Gastroesophageal sphincter (tissue), 4 donors: ENCODE results near the gene RPS18. TPM values are rescaled to one million over a fixed set of nuclear protein-coding genes. Genes with fewer than 3 reads are reported as not detected.
A peak's percentile ranks its signal among the peaks of the same experiment; 100 is the strongest.

Experiments
- ATAC-seq: fragments of 150-250 bp; one replicate; pipeline ENCODE4 v1.9.1; 2016; ENCODE audit warnings: mild to moderate bottlenecking, moderate library complexity
- H3K27ac ChIP-seq, 4 donors: fragments of 200-600 bp; sonication (generic) in 3 of 4; 1 replicate in 3 of 4; 2 replicates in 1 of 4; pipeline ENCODE4 v1.5.1; 2016 to 2019
- H3K27me3 ChIP-seq: fragments of 200-600 bp; sonication (generic); one replicate; pipeline ENCODE4 v1.5.1; 2019
- H3K36me3 ChIP-seq, 2 donors: fragments of 200-600 bp; sonication (generic); one replicate each; pipeline ENCODE4 v1.5.1; 2019; ENCODE audit warnings: control low read depth in 1 of 2
- H3K4me1 ChIP-seq, 3 donors: fragments of 200-600 bp; sonication (generic); 1 replicate in 2 of 3; 2 replicates in 1 of 3; pipeline ENCODE4 v1.5.1; 2016 to 2019; ENCODE audit warnings: control low read depth in 2 of 3
- H3K4me3 ChIP-seq, 2 donors: fragments of 200-600 bp; sonication (generic); one replicate each; pipeline ENCODE4 v1.5.1; 2019; ENCODE audit warnings: mild to moderate bottlenecking in 1 of 2, moderate library complexity in 1 of 2
- H3K9me3 ChIP-seq, 3 donors: fragments of 200-600 bp; sonication (generic); one replicate each; pipeline ENCODE4 v1.5.1; 2017 to 2019; ENCODE audit warnings: control low read depth in 2 of 3
- CTCF ChIP-seq, 4 experiments: fragments of 200-600 bp in 2 of 4; fragments of 450-650 bp in 2 of 4; sonication (generic) in 1 of 4; IDR thresholded peaks; one replicate each; pipeline ENCODE4 v1.5.1; 2017 to 2019; ENCODE audit warnings: antibody characterized with exemption in 4 of 4, mild to moderate bottlenecking in 2 of 4, moderate library complexity in 2 of 4
- EP300 ChIP-seq: sonication (generic); formaldehyde crosslinking; IDR thresholded peaks from one replicate; pipeline ENCODE4 v1.6.1; 2017; ENCODE audit warnings: antibody characterized with exemption, mild to moderate bottlenecking
- POLR2A ChIP-seq, 2 donors: fragments of 450-650 bp; IDR thresholded peaks; one replicate each; pipeline ENCODE4 v1.6.1; 2017; ENCODE audit warnings: antibody characterized with exemption in 2 of 2, mild to moderate bottlenecking in 2 of 2, moderate library complexity in 1 of 2
- POLR2AphosphoS5 ChIP-seq: sonication (generic); formaldehyde crosslinking; IDR thresholded peaks from one replicate; pipeline ENCODE4 v1.6.1; 2017; ENCODE audit warnings: antibody characterized with exemption
- WGBS, 2 donors: methylation state at CpG; one replicate each; pipeline ENCODE4 v1.1.5; 2018; ENCODE audit warnings: low coverage in 1 of 2; 5-methylcytosine and 5-hydroxymethylcytosine counted together
- total RNA-seq, 4 donors: library from RNA; depleted of rRNA; stranded (reverse); fragments of >200 nt; gene quantifications; one replicate each; pipeline ENCODE4 v1.1.0, GENCODE V29; 2016

RPS18 gene
- total RNA-seq, 4 donors from 2014 or later = 1,175 to 3,464 (median 2,399) TPM

GRCh38 chr6:33276581-33276863, 4.6 kb downstream of the RPS18 start:
- peak overlapping the region; percentile 73 to 96 (median 91) for H3K27ac ChIP-seq
- no peak for ATAC-seq
- H3K27me3 ChIP-seq = no peaks in the 10 kb centered on the region
- TF ChIP-seq POLR2AphosphoS5 (no peak), POLR2A (IDR thresholded peaks at IDR 0.05) (no peak), EP300 (no peak), CTCF (IDR thresholded peaks at IDR 0.05) (no peak)
- no peaks in the 10 kb centered on the region for H3K9me3 ChIP-seq
- peak overlapping the region; percentile 56 to 81 for H3K4me3 ChIP-seq
- peaks cover 5 to 77% (median 39%) of the 10 kb centered on the region in 3 donors for H3K4me1 ChIP-seq
- peaks cover 0 to 65% of the 10 kb centered on the region in 2 donors for H3K36me3 ChIP-seq

GRCh38 chr6:33276864-33277662, 5.2 kb downstream of the RPS18 start, which contains the start of gene B3GALT4:
TSS of gene B3GALT4 (plus strand) at chr6:33277123. CDS start at chr6:33277420, 297 bp downstream.
- TF ChIP-seq POLR2AphosphoS5 = peak; percentile 54
- peak in 3 of 4 experiments; percentile 52 to 75 (median 74) for TF ChIP-seq CTCF (IDR thresholded peaks at IDR 0.05)
- peak; percentile 63 to 72 for TF ChIP-seq POLR2A (IDR thresholded peaks at IDR 0.05)
- TF ChIP-seq EP300 = no peak
- no peaks in the 10 kb centered on the region for H3K27me3 ChIP-seq
- H3K36me3 ChIP-seq = peaks cover 0 to 71% of the 10 kb centered on the region in 2 donors
- H3K9me3 ChIP-seq = no peaks in the 10 kb centered on the region
- WGBS, 2 donors = 0 to 2% methylated on average over 9 to 10 of the region's 80 CpGs
- H3K4me1 ChIP-seq = peaks cover 5 to 76% (median 39%) of the 10 kb centered on the region in 3 donors
- ATAC-seq = peak; percentile 85
- peak within 1 kb of the TSS; percentile 73 to 96 (median 91) for H3K27ac ChIP-seq
- peak within 1 kb of the TSS; percentile 56 to 81 for H3K4me3 ChIP-seq

- Histone ChIP-seq H3K27ac (peak overlapping the region; percentile 73 to 96 (median 91)), H3K27me3 (no peaks in the 10 kb centered on the region), H3K4me3 (peak overlapping the region; percentile 56 to 81), H3K36me3 (peaks cover 0 to 78% of the 10 kb centered on the region in 2 donors), H3K4me1 (peaks cover under 1 to 69% (median 35%) of the 10 kb centered on the region in 3 donors), H3K9me3 (no peaks in the 10 kb centered on the region)
- WGBS, 2 donors = 48% methylated on average over 2 of the region's 39 CpGs; no CpG with 5 or more reads in 1 of the 2 donors
- ATAC-seq = no peak
- TF ChIP-seq CTCF (IDR thresholded peaks at IDR 0.05) (no peak), POLR2A (IDR thresholded peaks at IDR 0.05) (no peak), EP300 (no peak), POLR2AphosphoS5 (no peak)
Observed at GRCh38 chr6:33277663-33278391, 6.0 kb downstream of the RPS18 start.

DNA sequence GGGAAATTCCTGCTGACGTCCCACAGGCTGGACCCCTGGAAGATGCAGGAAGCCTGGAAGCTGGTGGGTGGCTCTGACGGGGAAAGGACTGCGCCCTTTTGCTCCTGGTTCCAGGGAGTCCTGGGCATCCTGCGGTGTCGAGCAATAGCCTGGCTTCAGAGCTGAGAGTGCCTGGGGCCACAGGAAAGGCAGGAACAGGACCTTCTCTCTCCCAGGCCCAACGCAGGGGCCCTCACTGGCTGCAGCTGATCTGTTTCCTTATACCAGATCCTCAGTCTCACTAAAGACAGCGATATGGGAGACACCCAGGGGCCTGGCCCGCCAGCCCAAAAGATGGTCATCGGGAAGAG, 6.5 kb downstream of the RPS18 start:
- no peaks in the 10 kb centered on the region for H3K9me3 ChIP-seq
- H3K27ac ChIP-seq = peak overlapping the region in 3 of 4 donors; percentile 89 to 96 (median 93)
- H3K36me3 ChIP-seq = peaks cover 0 to 80% of the 10 kb centered on the region in 2 donors
- TF ChIP-seq CTCF (IDR thresholded peaks at IDR 0.05) (no peak), EP300 (no peak), POLR2AphosphoS5 (no peak), POLR2A (IDR thresholded peaks at IDR 0.05) (no peak)
- no peaks in the 10 kb centered on the region for H3K27me3 ChIP-seq
- 40 to 72% methylated on average over 1 to 5 of the region's 9 CpGs for WGBS, 2 donors
- H3K4me3 ChIP-seq = no peak overlapping the region
- peaks cover 0 to 63% (median 29%) of the 10 kb centered on the region in 3 donors for H3K4me1 ChIP-seq
- no peak for ATAC-seq
